Fibroblast of pulmonary artery (primary cell): ENCODE data around the gene RAC3.

ENCODE experiments used
- DNase-seq: peaks from one replicate; pipeline ENCODE4 v3.0.0-alpha.2; 2010; ENCODE audit warnings: low read depth
- H3K4me3 ChIP-seq: replicated peaks from 2 replicates; pipeline ENCODE4 v1.5.1; 2011; ENCODE audit warnings: low read depth, mild to moderate bottlenecking, control low read depth, low read length, moderate library complexity
- CTCF ChIP-seq: IDR thresholded peaks from 2 replicates; pipeline ENCODE4 v1.5.1; 2011; ENCODE audit warnings: mild to moderate bottlenecking, control low read depth, low read length, inconsistent platforms; ENCODE audit errors: missing control alignments

The RAC3 gene

GRCh38 chr17:81990836-81991683 is 40.4 kb upstream of the RAC3 start:
- no peak for DNase-seq
- H3K4me3 ChIP-seq: no peak overlapping the region
- TF ChIP-seq CTCF: no peak

- peak; percentile 47 for DNase-seq
- no peak overlapping the region for H3K4me3 ChIP-seq
- TF ChIP-seq CTCF: no peak
Observed at GRCh38 chr17:81991684-81992305, 39.7 kb upstream of the RAC3 start.

- DNase-seq: no peak
- no peak overlapping the region for H3K4me3 ChIP-seq
- TF ChIP-seq CTCF: no peak
Observed at GRCh38 chr17:81992306-81993102, 39.0 kb upstream of the RAC3 start.

GRCh38 chr17:81993729-81994592 is 37.5 kb upstream of the RAC3 start:
- DNase-seq: no peak
- H3K4me3 ChIP-seq: no peak overlapping the region
- no peak for TF ChIP-seq CTCF

- no peak for DNase-seq
- H3K4me3 ChIP-seq: no peak overlapping the region
- no peak for TF ChIP-seq CTCF
Observed at GRCh38 chr17:81994593-81995462, 36.6 kb upstream of the RAC3 start.
